Keratinocyte (primary cell): Measurements from ENCODE around the gene WNT9A.

Source experiments
- EZH2 ChIP-seq: IDR thresholded peaks from one replicate; pipeline ENCODE4 v1.6.1; 2012; ENCODE audit warnings: inconsistent platforms, mild to moderate bottlenecking, low read length, moderate library complexity
- TF ChIP-seq, protein P1 (sequence below), 3 experiments: IDR thresholded peaks in 1 of 3; conservative IDR thresholded peaks in 1 of 3; optimal IDR thresholded peaks in 1 of 3; 2 replicates in 2 of 3; 3 replicates in 1 of 3; pipeline versions ENCODE3 to v1.5.1; 2011; ENCODE audit warnings: low read length in 3 of 3, mild to moderate bottlenecking in 3 of 3, moderate library complexity in 2 of 3, control low read depth in 1 of 3, inconsistent platforms in 1 of 3; ENCODE audit not compliant: insufficient read depth in 2 of 3; ENCODE audit errors: extremely low read depth in 1 of 3

DNA sequence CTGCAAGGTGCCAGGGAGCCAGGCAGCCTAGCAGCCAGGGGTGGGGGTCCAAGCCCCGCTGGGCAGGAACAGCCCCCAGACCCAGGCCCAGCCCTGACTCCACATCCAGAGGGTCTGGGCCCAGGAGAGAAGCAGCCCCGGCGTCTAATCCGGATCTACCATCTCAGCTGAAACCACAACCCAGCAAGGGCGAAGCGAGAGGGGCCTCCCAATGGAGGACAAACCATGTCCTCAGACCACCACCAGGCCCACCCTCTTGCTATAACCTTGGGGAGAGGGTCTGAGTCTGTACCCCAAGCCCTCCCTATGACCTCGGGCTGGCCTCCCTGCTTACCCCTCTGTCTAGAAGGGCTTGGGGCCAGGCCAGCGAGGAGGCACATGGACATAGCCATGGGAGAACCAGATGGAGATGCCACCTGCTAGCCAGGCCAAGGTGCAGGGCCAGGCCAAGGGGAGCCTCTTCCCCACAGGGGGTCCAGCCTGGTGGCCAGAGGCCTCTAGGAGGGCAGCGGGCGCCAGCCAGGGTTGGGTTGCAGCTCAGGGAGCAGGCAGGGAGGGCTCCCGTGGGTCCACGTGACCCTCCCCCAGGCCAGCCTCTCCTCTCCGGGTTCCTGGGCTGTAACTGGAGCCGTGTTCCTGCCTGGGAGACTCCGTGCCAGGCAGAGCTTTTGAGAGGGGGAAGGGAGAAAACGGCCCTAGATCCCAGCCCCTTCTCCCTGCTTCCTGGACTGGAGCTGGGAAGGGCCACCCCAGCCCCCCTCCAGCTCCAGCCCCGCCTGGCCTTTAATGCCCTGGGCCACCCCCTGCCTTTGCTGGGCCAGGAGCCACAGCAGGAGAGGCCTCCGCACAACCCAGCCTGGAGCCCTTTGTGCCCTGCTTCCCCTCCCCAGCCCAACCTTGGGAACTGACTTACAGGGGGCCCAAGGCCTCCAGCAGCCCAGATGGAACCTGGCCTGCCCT, 2.5 kb downstream of the WNT9A start:
- TF ChIP-seq, protein P1, sequence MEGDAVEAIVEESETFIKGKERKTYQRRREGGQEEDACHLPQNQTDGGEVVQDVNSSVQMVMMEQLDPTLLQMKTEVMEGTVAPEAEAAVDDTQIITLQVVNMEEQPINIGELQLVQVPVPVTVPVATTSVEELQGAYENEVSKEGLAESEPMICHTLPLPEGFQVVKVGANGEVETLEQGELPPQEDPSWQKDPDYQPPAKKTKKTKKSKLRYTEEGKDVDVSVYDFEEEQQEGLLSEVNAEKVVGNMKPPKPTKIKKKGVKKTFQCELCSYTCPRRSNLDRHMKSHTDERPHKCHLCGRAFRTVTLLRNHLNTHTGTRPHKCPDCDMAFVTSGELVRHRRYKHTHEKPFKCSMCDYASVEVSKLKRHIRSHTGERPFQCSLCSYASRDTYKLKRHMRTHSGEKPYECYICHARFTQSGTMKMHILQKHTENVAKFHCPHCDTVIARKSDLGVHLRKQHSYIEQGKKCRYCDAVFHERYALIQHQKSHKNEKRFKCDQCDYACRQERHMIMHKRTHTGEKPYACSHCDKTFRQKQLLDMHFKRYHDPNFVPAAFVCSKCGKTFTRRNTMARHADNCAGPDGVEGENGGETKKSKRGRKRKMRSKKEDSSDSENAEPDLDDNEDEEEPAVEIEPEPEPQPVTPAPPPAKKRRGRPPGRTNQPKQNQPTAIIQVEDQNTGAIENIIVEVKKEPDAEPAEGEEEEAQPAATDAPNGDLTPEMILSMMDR (optimal IDR thresholded peaks at IDR 0.05 in 1 of 3, IDR thresholded peaks at IDR 0.05 in 1 of 3, conservative IDR thresholded peaks at IDR 0.05 in 1 of 3; ENCODE audit: extremely low read depth in 1 of 3, insufficient read depth in 2 of 3, low read length in 3 of 3): no peak
- TF ChIP-seq EZH2: no peak
